ENCODE data around the gene BCKDK.

The BCKDK gene

DNA sequence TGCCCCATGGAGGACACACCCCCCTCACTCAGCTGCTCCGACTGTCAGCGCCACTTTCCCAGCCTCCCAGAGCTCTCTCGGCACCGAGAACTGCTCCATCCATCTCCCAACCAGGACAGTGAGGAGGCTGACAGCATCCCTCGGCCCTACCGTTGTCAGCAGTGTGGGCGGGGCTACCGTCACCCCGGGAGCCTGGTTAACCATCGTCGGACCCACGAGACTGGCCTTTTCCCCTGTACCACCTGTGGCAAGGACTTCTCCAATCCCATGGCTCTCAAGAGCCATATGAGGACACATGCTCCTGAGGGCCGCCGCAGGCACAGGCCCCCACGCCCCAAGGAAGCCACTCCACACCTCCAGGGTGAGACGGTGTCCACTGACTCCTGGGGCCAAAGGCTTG lies 31.9 kb upstream of the BCKDK start:
- H3K4me3 ChIP-seq (replicated peaks in 1 of 2; ENCODE audit: low read depth in 2 of 2, low read length in 2 of 2): no peak overlapping the region
- no peak for DNase-seq (ENCODE audit: low read depth in 2 of 2)
- no peak for TF ChIP-seq CTCF (IDR thresholded peaks at IDR 0.05; ENCODE audit: low read depth, low read length)

DNA sequence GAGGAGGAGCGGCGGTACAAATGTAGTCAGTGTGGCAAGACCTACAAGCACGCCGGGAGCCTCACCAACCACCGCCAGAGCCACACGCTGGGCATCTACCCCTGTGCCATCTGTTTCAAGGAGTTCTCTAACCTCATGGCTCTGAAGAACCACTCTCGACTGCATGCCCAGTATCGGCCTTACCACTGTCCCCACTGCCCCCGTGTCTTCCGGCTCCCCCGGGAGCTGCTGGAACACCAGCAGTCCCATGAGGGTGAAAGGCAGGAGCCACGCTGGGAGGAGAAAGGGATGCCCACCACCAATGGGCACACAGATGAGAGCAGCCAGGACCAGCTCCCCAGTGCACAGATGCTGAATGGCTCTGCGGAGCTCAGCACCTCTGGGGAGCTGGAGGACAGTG lies 31.2 kb upstream of the BCKDK start:
- H3K4me3 ChIP-seq (replicated peaks in 1 of 2; ENCODE audit: low read depth in 2 of 2, low read length in 2 of 2): no peak overlapping the region
- DNase-seq (ENCODE audit: low read depth in 2 of 2): no peak
- TF ChIP-seq CTCF (IDR thresholded peaks at IDR 0.05; ENCODE audit: low read depth, low read length): no peak

GRCh38 chr16:31077592-31078396 lies 30.4 kb upstream of the BCKDK start:
- no peak for DNase-seq (ENCODE audit: low read depth in 2 of 2)
- no peak overlapping the region for H3K4me3 ChIP-seq (replicated peaks in 1 of 2; ENCODE audit: low read depth in 2 of 2, low read length in 2 of 2)
- TF ChIP-seq CTCF (IDR thresholded peaks at IDR 0.05; ENCODE audit: low read depth, low read length): no peak

DNA sequence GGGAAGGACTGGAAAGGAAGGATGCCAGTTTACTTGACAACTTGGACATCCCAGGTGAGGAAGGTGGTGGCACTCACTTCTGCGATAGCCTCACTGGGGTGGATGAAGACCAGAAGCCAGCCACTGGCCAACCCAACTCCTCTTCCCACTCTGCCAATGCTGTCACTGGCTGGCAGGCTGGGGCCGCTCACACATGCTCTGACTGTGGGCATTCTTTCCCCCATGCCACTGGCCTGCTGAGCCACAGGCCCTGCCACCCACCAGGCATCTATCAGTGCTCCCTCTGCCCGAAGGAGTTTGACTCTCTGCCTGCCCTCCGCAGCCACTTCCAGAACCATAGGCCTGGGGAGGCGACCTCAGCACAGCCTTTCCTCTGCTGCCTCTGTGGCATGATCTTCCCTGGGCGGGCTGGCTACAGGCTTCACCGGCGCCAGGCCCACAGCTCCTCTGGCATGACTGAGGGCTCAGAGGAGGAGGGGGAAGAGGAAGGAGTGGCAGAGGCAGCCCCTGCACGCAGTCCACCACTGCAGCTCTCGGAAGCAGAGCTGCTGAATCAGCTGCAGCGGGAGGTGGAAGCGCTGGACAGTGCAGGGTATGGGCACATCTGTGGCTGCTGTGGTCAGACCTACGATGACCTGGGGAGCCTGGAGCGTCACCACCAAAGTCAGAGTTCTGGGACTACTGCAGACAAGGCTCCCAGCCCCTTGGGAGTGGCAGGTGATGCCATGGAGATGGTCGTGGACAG lies 29.4 kb upstream of the BCKDK start:
- TF ChIP-seq CTCF (IDR thresholded peaks at IDR 0.05; ENCODE audit: low read depth, low read length): no peak
- H3K4me3 ChIP-seq (replicated peaks in 1 of 2; ENCODE audit: low read depth in 2 of 2, low read length in 2 of 2): no peak overlapping the region
- no peak for DNase-seq (ENCODE audit: low read depth in 2 of 2)

- no peak for DNase-seq (ENCODE audit: low read depth in 2 of 2)
- TF ChIP-seq CTCF (IDR thresholded peaks at IDR 0.05; ENCODE audit: low read depth, low read length): no peak
- H3K4me3 ChIP-seq (replicated peaks in 1 of 2; ENCODE audit: low read depth in 2 of 2, low read length in 2 of 2): no peak overlapping the region
Observed at GRCh38 chr16:31079342-31079944, 28.7 kb upstream of the BCKDK start.

GRCh38 chr16:31080035-31080629 lies 28.1 kb upstream of the BCKDK start:
- no peak for TF ChIP-seq CTCF (IDR thresholded peaks at IDR 0.05; ENCODE audit: low read depth, low read length)
- no peak overlapping the region for H3K4me3 ChIP-seq (replicated peaks in 1 of 2; ENCODE audit: low read depth in 2 of 2, low read length in 2 of 2)
- DNase-seq (ENCODE audit: low read depth in 2 of 2): no peak

Data from cardiac fibroblast (primary cell).